IPS-15b (cell line): ENCODE measurements around the gene XRCC3.
"Not testable (repeated sequence)": the region's sequence is repeated elsewhere in the genome, so short reads cannot be mapped to it uniquely, and the experiment has no call there.

Experiments used
- H3K27me3 ChIP-seq: one replicate; pipeline ENCODE4 v1.6.1; 2013; ENCODE audit warnings: low read length; ENCODE audit not compliant: control insufficient read depth, insufficient read depth
- H3K36me3 ChIP-seq: one replicate; pipeline ENCODE4 v1.6.1; 2013; ENCODE audit warnings: low read length; ENCODE audit not compliant: control insufficient read depth, insufficient read depth
- H3K4me1 ChIP-seq: one replicate; pipeline ENCODE4 v1.6.1; 2013; ENCODE audit warnings: mild to moderate bottlenecking, low read length; ENCODE audit not compliant: control insufficient read depth, insufficient read depth
- H3K4me3 ChIP-seq: one replicate; pipeline ENCODE4 v1.5.1; 2013; ENCODE audit warnings: low read depth, low read length
- H3K9ac ChIP-seq: one replicate; pipeline ENCODE4 v1.6.1; 2013; ENCODE audit warnings: low read depth, mild to moderate bottlenecking, low read length
- H3K9me3 ChIP-seq: one replicate; pipeline ENCODE4 v1.6.1; 2013; ENCODE audit warnings: mild to moderate bottlenecking, low read length; ENCODE audit not compliant: control insufficient read depth, insufficient read depth

Gene XRCC3

DNA sequence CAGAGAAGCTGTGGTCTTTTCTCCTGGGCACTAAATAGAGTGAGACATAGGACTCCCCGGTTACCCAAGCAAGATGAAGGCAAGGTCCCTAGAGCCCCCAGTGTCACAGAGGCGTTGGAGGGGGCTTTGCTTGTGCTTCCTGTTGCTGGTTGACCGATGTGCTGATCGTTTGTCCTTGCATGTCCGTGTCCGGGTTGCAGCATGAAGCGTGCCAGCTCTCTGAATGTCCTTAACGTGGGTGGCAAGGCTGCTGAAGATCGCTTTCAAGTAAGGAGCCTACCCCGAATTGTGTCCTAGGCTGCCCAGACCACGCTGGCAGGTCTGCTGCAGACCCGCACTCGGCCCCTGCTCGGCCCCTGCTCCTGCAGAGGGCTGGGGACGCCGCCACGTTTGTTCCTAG lies 23.1 kb downstream of the XRCC3 start:
- Histone ChIP-seq H3K4me3 (no peak overlapping the region), H3K27me3 (no peaks in the 10 kb centered on the region), H3K9me3 (no peaks in the 10 kb centered on the region), H3K4me1 (no peaks in the 10 kb centered on the region), H3K9ac (no peak overlapping the region), H3K36me3 (peaks cover 16% of the 10 kb centered on the region)

DNA sequence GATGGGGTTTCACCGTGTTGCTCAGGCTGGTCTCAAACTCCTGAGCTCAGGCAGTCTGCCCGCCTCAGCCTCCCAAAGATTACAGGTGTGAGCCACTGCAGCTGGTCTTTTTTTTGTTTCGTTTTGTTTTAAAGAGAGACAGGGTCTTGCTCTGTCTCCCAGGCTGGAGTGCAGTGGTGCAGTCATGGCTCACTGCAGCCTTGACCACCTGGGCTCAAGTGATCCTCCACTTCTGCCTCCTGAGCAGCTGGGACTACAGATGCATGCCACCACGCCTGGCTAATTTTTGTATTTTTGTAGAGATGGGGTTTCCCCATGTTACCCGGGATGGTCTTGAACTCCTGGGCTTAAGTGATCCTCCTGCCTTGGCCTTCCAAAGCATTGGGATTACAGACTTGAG lies 23.6 kb downstream of the XRCC3 start:
- H3K36me3 ChIP-seq, result peaks cover 16% of the 10 kb centered on the region
- not testable (repeated sequence) for H3K4me1 ChIP-seq, H3K9ac ChIP-seq, H3K9me3 ChIP-seq, H3K4me3 ChIP-seq, H3K27me3 ChIP-seq

DNA sequence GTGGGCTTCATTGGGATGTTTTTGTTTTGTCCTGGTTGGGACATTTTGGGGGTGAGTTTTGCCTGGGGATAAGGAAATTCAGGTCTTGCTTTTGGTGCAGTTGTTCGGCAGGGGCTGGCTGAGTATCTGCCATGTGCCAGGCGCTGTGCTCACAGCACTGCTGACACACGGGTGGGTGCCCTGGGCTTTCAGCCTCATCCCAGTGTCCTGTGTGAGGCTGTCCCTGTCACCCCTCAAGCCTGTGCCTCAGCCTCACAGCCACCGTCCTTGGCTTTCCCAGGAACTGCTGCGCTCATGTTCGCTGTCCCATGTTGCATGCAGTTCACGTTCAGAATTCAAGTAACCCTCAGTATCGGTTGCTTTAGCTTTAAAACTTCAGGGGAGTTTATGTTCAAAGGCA lies 24.9 kb downstream of the XRCC3 start:
- no peaks in the 10 kb centered on the region for H3K27me3 ChIP-seq
- H3K36me3 ChIP-seq, result peaks cover 18% of the 10 kb centered on the region
- H3K9me3 ChIP-seq, result no peaks in the 10 kb centered on the region
- no peak overlapping the region for H3K9ac ChIP-seq
- no peaks in the 10 kb centered on the region for H3K4me1 ChIP-seq
- no peak overlapping the region for H3K4me3 ChIP-seq

DNA sequence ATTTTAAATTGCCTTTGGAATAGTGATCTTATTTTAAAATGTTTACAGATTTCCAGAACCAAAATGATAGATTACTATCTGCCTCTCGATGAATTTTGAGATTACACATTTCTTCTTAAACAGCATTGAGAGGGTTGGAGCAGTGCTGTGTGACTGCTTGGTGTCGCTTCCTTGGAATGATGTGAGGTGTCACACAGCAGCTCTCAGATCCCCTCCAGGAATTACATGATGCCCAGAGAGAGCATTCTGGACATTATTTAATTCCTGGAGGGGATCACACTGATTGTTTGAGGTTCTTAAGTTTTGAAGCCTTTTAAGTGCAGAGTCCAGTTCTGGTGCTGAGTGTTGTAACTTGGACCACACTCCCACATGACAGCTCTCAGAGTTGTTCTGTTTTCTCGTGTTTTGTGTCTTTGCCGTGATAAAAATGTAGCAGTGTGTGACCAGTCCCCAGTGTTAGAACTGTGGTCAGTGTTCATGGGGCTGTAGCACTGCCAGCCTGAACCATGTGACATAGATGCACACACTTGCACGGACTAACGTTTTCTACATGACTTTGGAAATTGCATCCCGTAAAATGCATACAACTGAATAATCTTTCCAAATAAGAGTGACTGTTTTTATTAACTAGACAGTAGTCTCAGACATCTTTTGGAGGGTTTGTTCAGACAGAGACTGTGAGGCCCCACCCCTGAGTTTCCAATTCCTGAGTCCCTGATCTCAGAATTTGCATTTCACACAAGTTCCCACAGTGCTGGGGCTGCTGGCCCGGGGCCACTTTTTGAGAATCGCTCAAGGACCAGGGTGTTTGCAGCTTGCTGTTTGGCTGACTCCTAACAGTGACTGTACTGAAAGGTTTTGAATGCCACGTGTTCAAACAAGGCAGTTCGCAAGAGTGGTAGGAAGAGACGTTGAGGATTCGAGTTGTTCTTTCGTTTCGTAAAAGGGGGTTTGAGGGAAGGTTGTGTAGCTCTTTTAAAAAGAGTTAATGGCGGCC lies 26.0 kb downstream of the XRCC3 start:
- Histone ChIP-seq H3K4me1 (no peaks in the 10 kb centered on the region), H3K9ac (no peak overlapping the region), H3K36me3 (peaks cover 24% of the 10 kb centered on the region), H3K27me3 (no peaks in the 10 kb centered on the region), H3K4me3 (no peak overlapping the region), H3K9me3 (no peaks in the 10 kb centered on the region)

DNA sequence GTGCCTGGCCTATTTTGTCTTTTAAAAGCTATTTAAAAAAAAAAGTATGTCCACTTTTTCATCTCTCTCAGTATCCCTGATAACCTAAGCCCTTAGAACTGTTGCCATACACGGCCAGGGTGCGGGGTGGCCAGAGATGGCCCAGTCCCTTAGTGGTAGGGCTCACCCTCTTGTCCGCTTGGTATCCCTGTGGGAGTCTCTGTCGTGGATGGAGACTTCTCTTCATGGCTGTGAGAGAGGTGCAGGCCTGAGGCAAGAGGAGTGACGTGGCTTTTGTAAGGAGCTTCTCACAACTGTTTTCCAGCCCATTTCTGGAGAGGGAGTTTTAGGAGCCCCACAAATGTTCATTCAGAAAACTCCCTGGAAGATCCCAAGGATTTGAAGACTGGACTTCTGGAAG lies 26.8 kb downstream of the XRCC3 start:
- Histone ChIP-seq H3K27me3 (no peaks in the 10 kb centered on the region), H3K36me3 (peaks cover 21% of the 10 kb centered on the region), H3K9me3 (no peaks in the 10 kb centered on the region), H3K9ac (no peak overlapping the region), H3K4me1 (no peaks in the 10 kb centered on the region), H3K4me3 (no peak overlapping the region)

DNA sequence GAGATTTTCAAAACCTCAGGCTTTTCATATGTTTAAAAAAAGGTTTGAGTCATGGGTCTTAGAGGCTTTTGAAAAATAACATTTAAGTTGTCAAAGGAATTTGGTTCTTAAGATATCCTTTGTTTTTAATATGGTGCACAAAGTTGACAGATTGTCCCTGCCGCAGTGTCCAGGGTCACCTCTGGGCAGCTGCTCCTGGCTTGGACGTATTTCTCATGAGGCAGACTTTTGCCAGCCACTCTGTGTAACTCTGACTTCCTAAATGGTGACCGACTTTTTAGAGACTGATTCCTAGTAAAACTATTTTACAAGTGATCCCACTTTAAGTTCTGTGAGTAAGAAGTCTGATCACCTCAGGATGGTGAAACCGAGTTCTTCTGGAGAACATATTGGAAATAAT lies 27.5 kb downstream of the XRCC3 start:
- no peak overlapping the region for H3K4me3 ChIP-seq
- no peaks in the 10 kb centered on the region for H3K27me3 ChIP-seq
- peaks cover 25% of the 10 kb centered on the region for H3K36me3 ChIP-seq
- H3K9me3 ChIP-seq, result no peaks in the 10 kb centered on the region
- H3K9ac ChIP-seq, result no peak overlapping the region
- H3K4me1 ChIP-seq, result no peaks in the 10 kb centered on the region

DNA sequence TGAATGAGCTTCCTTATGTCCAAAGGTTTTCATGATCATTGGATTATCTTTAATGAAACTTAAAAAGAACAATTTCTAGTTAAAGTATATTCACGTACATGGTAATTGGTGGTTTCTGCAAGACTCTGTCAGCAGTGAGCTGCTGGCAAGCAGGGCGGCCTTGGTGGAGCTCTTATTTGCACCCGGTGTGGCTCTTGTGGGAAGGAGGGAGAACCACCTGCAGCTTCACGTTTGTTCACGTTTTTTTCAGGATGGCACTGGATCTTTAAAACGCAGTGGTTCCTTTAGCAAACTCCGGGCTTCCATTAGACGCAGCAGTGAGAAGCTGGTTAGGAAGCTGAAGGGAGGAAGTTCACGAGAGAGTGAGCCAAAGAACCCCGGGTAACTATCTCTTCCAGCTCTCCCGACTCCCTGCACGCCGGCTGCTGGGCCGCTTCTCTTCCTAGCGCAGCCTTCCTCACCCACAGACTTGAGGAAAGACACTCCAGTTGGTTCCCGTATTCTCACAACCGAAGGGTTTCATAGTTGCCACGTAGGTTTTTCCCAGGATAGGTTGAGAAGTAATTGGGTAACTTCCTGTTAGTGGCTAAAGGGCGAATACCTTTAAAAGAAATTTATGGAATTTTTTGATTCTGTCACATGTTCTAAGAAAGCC lies 28.3 kb downstream of the XRCC3 start:
- Histone ChIP-seq H3K9ac (no peak overlapping the region), H3K36me3 (peaks cover 23% of the 10 kb centered on the region), H3K27me3 (no peaks in the 10 kb centered on the region), H3K4me3 (no peak overlapping the region), H3K4me1 (no peaks in the 10 kb centered on the region), H3K9me3 (no peaks in the 10 kb centered on the region)

DNA sequence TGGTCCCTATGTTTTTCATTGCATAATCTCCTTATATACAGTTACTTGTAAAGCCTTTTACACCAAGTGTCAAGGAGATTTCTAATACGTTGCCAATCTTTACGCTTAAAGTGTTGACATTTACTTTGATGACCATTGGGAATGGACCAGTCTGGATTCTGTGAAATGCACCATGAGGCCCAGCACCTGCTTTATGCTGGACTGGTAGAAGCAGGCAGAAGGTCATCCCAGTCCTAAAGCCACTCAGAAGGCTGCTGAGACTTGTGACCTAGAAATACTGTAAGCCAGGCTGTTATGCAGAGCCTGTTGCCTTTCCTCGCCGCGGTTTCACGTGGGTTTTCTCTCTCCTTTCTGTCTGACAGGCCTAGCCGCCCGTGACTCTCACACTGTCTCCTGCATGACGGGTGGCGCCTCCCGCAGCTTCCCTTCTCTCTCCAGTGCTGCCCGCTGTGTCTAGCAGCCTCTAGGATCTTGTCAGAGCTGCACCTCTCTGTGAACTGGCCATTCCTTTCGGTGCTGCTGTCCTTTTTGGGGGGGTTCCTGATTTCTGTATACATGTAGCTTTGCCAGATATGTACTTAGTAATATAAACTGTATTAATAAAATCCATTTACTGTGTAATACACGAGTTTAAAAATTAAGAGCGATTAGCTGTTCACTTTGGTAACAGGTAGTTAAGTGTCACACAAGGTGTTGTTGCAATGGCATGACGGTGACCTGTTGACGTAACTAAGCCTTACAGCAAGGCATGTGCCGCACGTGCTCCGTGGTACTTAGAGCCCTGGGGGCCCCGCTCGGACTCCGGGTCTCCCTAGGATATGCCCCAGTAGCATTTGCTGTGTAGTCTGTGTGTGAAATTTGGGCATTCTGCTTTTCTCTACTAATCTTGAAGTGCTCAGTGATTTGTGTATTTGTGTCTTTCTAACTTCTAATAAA lies 29.7 kb downstream of the XRCC3 start:
- Histone ChIP-seq H3K4me3 (no peak overlapping the region), H3K27me3 (no peaks in the 10 kb centered on the region), H3K9me3 (no peaks in the 10 kb centered on the region), H3K9ac (no peak overlapping the region), H3K4me1 (no peaks in the 10 kb centered on the region), H3K36me3 (peaks cover 34% of the 10 kb centered on the region)

DNA sequence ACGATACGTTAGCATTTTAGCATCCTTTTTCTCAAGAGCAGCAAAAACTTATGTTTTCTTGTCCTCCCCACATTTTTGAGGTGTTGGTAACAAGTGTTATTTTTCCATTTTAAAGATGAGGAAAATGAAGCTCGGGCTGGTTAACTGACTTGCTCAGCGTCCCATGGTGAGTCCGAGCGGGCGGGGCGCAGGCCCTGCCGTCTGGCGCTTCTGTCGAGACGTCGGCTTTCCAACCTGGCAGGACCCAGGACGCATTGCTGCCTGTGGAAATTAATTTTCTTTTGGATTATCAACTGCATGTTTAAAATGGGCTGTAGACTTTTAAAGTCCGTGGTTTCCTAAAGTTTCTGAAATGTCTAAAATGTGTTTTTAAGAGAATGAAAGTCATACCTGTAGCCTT lies 30.4 kb downstream of the XRCC3 start:
- Histone ChIP-seq H3K4me3 (no peak overlapping the region), H3K27me3 (no peaks in the 10 kb centered on the region), H3K9me3 (no peaks in the 10 kb centered on the region), H3K36me3 (peaks cover 37% of the 10 kb centered on the region), H3K9ac (no peak overlapping the region), H3K4me1 (no peaks in the 10 kb centered on the region)

DNA sequence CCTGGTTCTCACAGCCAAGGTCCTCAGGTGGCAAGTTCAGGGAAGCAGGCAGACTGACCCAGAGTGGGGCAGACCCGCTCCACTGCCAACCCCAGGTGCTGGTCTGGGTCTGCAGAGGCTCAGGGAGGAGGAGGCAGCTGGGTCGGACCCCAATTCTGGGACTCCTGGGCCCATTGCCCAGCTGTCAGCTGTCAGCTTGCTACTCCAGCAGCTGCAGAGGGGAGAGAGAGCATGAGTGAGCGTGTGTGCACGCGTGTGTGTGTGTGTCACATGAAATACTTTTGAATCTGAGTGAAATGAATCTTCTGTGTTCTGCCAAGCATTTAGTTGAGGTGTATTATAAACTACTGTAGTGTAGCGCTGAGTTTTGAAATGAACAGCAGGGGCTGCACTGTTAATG lies 30.8 kb downstream of the XRCC3 start:
- Histone ChIP-seq H3K4me1 (no peaks in the 10 kb centered on the region), H3K4me3 (no peak overlapping the region), H3K9ac (no peak overlapping the region), H3K9me3 (no peaks in the 10 kb centered on the region), H3K36me3 (peaks cover 38% of the 10 kb centered on the region), H3K27me3 (no peaks in the 10 kb centered on the region)

DNA sequence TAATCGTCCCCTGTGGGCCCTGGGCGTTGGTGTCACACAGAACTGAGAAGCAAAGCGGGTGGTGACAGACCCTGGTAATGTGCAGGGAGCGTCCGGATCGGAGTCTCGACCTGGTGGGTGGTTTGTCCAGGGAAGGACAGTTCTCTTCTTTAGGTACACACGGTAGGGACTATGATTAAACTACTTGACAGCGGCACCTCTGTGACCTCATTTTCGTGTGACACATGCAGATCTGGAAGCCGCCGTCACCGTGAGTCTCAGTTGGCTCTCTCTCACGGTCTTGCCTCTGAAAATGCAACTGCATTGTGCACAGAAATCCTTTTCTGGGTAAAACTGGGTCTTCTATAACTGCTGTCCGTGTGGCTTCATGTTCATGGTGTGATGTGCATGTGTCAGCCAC lies 32.1 kb downstream of the XRCC3 start:
- Histone ChIP-seq H3K9me3 (no peaks in the 10 kb centered on the region), H3K4me1 (no peaks in the 10 kb centered on the region), H3K36me3 (peaks cover 40% of the 10 kb centered on the region), H3K9ac (no peak overlapping the region), H3K27me3 (no peaks in the 10 kb centered on the region), H3K4me3 (no peak overlapping the region)
